Sigmoid colon (tissue), 4 donors: ENCODE data around the gene EPB41L1.

Experiments used
- CTCF ChIP-seq, 4 experiments: fragments of 450-650 bp in 3 of 4; fragments of 200-600 bp in 1 of 4; IDR thresholded peaks; one replicate each; pipeline ENCODE4 v1.5.1; 2016 to 2019; ENCODE audit warnings: antibody characterized with exemption in 4 of 4, mild to moderate bottlenecking in 3 of 4, moderate library complexity in 2 of 4
- EP300 ChIP-seq, 4 donors: sonication (generic); formaldehyde crosslinking; IDR thresholded peaks; one replicate each; pipeline ENCODE4 v1.6.1; 2017; ENCODE audit warnings: antibody characterized with exemption in 4 of 4
- POLR2A ChIP-seq, 2 donors: fragments of 450-650 bp; IDR thresholded peaks; one replicate each; pipeline ENCODE4 v1.6.1; 2016; ENCODE audit warnings: antibody characterized with exemption in 2 of 2, mild to moderate bottlenecking in 2 of 2, moderate library complexity in 2 of 2
- POLR2AphosphoS5 ChIP-seq, 4 donors: sonication (generic); formaldehyde crosslinking; IDR thresholded peaks; one replicate each; pipeline ENCODE4 v1.6.1; 2017; ENCODE audit warnings: antibody characterized with exemption in 4 of 4

GRCh38 chr20:36152261-36152660 lies 2.3 kb upstream of the EPB41L1 start:
- TF ChIP-seq POLR2A (IDR thresholded peaks at IDR 0.05), result no peak
- TF ChIP-seq CTCF (IDR thresholded peaks at IDR 0.05), result no peak
- no peak for TF ChIP-seq EP300 (IDR thresholded peaks at IDR 0.05)
- no peak for TF ChIP-seq POLR2AphosphoS5 (IDR thresholded peaks at IDR 0.05)
